Measurements from ENCODE around the gene HIF3A.

HIF3A gene

DNA sequence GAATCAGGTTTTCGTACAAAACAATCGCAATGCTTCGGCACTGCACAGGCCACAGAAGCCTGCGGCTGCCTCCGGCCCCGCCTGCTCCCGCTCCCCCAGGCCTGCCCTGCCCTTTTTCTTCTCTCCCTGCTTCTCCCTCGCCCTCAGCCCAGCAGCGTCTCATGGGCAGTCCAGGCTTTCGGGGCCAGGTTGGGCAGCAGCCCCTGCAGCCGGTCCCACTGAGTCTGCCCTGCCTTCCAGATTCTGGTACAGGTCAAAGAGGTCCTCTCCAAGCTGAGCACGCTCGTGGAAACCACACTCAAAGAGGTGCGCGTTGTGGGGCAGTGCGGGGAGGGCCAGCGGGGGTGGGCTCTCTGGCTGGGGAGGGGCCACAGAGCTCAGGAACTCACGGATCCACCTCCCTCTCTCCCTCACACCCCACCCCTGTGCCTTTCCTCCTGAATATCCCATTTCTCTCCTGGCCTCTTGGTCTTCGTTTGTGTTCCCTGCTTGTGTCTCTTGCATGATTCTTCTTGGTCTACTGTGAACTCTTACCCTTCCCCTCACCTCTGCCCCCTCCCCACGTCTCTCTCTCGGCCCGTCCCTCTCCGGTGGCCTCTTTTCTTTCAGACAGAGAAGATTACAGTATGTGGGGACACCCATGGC is 86.5 kb downstream of the HIF3A start:
- no peak for DNase-seq (ENCODE audit: low read depth, low spot score)

DNA sequence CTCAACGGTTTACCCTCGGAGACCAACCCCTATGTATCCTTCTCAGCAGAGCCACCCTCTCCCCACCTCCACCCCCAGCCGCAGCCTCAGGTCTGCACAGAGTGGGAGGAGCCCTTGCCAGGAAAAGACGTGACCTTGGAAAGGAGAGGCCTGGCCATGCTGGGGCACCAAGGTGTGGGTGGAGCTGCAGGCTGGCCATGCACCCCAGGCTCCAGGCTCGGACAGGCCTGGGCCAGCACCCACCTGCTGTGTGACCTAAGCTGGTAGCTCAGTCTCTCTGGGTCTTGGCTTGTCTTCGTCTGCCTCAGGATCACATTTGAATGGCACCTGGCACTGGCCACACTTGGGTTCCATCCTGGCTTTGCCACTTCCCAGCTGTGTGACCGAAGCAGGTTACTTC is 87.0 kb downstream of the HIF3A start:
- no peak for DNase-seq (ENCODE audit: low read depth, low spot score)

DNA sequence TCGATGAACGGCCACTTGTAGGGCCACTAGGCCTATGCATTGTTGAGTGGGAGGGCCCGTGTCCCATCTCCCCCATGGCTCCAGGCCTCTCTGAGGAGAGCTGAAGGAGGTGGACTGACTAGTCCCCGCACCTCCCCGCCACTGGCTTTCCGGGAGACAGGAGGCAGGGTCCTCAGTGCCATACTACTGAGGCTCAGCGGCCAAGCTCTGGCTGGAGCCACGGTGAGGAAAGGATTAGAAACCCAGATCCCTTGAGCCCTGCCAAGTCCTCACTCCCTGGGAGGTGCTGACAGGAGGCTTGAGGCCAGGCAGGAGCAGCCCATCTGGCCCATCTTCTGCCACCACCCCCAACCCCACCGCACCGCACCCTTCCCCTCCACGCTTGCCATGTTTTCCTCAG is 87.6 kb downstream of the HIF3A start:
- DNase-seq (ENCODE audit: low read depth, low spot score) = no peak

DNA sequence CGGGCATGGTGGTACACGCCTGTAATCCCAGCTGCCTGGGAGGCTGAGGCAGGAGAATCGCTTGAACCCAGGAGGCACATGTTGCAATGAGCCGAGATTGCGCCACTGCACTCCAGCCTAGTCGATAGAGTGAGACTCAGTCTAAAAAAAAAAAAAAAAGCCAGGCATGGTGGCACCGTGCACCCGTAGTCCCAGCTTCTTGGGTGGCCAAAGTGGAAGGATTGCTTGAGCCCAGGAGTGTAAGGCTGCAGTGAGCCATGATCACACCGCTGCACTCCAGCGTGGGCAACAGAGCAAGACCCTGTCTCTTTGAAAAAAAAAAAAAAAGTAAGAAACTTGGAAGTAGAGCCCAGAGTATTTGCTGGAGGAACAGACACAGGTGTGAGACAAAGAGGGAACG is 88.8 kb downstream of the HIF3A start:
- DNase-seq (ENCODE audit: low read depth, low spot score) = no peak

DNA sequence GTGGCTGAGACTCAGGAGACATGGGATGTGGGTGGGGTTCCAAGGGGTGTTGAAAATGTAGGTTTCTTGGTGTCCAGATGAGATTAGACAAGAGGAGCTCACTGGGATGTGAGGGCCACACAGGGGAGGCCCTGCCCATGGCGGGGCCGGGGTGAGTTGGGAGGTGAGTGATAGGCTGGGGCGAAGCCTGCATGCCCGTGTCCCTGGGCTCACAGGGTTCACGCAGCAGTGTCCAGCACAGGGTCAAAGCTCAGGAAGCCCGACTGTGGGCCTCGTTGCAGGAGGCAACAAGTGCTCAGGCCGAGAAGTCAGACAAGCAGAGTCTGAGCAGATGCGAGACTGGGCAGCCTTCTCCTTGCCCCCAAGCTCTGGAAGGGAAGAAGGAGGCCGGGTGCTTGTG is 89.3 kb downstream of the HIF3A start:
- no peak for DNase-seq (ENCODE audit: low read depth, low spot score)

DNA sequence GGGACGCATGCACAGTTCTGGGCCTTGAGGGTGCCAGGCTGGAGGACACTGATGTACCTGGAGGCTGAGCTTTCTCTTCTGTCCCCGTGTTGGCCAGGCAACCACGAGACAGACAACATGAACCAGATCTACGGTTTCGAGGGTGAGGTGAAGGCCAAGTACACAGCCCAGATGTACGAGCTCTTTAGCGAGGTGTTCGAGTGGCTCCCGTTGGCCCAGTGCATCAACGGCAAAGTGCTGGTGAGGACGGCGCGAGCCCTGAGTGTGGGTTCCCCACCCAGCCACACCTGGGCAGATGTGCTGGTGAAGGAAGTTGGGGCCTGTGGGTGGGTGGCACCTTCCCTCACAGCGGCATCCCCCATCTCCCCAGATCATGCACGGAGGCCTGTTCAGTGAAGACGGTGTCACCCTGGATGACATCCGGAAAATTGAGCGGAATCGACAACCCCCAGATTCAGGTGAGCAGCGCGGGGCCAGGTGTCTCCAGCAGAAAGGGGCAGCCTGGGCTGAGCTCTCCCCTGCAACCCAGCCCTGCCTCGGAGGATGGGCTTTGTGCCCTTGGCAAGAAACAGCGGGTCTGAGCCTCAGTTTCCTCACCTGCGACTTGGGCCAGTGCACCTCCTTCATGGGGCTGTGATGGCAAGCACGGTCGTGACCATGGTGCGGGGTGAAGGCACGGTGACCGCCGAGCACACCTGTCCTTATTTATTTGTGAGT is 90.3 kb downstream of the HIF3A start:
- DNase-seq (ENCODE audit: low read depth, low spot score) = no peak

DNA sequence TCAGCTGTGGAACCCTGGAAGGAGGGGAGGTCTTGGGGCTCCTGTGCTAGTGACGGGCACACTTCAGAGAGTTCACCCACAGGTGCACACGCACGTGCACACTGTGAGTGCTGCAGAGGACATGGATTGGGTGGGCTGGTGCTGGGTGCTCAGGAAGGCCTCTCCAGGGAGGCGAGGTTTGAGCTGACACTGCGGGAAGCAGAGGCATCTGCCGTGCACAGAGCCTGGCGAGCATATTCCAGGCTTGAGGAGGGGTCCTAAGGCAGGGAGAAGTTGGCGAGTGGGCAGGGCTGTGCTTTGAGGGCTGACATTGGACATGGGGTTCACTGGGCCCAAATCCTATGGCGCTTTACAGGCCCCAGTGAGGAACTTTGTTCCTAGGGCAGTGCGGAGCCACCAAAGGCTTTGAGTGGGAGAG is 90.9 kb downstream of the HIF3A start:
- no peak for DNase-seq (ENCODE audit: low read depth, low spot score)

DNA sequence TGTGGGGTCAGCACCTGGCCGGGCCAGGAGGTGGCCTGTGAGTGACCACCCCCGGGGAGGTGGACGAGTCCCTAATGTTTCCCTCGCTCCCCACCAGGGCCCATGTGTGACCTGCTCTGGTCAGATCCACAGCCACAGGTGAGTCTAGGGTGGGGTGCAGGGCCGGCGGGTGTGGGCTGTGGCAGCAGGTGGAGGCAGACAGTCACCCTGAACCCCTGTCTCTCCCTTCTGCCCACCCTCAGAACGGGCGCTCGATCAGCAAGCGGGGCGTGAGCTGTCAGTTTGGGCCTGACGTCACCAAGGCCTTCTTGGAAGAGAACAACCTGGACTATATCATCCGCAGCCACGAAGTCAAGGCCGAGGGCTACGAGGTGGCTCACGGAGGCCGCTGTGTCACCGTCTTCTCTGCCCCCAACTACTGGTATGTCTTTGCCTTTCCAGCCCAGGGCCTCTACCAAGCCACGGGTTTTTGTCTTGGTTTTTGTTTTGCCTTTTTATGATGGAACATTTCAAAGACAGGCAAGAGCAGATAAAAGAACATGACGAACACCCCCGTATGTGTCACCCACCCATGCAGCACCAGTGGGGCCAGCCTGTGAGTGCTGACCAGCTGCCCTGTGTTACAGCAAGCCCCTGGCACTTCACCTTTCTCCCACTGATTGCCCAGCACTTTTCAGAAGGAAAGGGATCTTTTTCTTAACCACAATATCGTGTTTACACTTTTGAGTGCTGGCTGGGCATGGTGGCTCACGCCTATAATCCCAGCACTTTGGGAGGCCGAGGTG is 91.7 kb downstream of the HIF3A start:
- no peak for DNase-seq (ENCODE audit: low read depth, low spot score)

DNA sequence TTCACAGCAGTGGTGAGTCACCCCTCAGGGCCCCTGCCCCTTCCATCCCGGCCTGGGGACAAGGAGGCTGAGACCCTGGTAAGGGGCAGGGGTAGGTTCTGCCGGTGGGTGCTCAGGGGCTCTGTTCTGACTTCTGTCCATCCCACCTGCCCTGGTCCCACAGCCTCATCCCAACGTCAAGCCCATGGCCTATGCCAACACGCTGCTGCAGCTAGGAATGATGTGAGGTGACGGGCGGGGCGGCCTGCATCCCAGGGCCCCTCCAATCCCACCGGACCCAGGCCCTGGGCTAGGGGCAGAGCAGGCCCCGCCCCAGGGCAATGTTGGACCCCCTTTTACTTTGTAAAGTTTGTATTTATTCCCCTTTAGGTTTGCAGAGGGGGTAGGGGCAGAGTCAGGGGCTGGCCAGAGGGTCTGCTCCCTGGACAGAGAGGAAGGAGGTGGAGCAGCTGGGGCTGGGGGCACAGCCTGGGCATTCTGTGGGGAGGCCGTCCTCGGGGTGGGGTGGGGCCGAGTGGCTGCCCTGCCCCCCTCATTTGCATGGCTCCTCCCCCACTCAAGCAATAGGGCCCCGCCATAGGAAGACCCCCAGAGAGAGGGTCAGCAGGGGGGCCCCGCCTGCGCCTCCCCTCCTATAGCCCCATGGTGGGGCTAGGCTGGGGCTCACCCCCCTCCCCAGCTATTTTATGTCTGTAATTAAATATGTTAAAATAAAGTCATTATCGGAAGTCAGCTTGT is 93.4 kb downstream of the HIF3A start:
- DNase-seq (ENCODE audit: low read depth, low spot score) = no peak

DNA sequence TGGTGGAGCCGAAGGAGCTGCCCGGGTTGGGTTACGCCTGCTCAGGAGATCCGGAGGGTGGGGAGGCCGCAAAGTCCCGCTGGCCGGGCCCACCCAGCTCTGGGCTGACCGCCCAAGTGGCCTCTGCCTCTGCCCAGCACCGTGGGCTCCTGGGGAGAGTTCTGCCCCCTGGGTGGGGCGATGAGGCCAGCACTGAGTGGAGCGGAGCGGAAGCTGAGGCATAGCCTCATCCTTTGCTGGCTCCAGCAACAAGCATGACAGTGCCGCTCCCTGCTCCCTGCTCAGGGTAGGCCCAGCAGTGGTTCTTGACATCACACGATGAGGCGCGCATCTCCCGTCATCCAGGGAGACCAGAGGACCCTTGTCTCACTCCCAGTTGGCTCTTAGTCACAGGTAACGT is 94.0 kb downstream of the HIF3A start:
- DNase-seq (ENCODE audit: low read depth, low spot score) = no peak

DNA sequence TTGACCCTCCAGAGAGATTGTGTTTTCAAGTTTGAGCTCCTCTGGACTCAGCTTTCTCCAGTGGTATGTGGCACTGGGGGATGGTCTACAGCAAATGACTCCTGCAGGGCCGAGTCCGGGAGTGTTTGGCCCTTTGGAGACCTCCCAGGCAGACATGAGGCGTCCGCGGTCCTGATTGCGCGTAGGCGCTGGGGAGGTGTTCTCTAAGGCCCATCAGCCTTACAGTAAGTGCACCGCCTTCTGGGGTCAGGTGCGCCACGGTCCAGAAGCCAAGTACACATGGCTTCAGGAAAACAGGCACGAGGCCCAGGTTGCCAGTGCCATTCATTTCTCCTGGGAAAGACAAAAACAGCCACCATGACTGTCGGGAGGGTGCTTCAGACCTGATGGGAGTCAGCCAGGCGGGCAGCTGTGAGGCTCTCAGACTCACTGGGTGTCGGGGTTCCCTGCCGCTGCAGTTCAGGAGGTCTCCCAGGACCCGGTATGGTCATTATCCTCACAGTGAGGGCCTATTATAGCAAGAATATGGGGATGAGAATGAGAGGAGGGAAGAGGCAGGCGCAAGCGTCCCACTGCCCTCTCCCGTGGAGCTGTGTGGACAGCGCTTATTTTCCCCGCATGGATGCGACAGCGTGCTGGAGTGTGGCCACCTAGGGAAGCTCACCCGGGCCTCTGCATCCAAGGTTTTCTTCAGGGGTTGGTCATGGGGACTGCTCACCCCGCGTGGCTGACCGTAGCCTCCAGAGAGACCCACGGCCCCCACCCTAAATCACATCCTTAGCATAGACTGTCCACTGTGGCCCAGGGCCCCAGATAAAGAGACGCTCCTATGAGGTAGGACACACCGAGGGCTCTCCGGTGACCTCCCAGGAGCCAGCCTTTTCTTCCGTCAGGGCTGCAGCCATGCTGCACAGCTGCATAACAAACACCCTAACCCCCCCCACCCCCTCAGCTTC is 94.7 kb downstream of the HIF3A start:
- no peak for DNase-seq (ENCODE audit: low read depth, low spot score)

DNA sequence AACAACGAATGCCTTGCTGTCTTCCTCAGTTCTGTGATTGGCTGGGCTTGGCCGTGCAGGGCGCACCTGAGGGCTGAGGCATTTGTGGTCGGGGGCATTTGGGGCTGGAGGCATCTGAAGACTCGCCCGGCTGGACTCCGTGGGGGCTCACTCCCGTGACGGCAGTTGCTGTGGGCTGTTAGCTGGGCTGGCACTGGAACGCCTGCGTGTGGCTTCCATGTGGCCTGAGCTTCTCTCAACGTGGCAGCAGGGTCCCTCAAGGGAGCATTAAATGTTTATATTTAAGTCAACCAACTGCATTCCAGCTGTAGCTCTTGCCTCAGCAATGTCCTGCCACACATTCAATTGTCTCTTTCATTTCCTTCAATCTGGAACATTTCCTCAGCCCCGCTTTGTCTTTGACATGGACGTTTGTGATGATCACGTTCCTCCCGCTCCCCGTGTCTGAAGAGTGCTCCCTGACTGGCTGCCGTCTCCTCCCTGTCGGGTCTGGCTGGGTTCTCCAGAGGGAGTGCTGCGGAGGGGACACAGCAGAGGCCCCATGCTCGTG is 95.5 kb downstream of the HIF3A start:
- no peak for DNase-seq (ENCODE audit: low read depth, low spot score)

DNA sequence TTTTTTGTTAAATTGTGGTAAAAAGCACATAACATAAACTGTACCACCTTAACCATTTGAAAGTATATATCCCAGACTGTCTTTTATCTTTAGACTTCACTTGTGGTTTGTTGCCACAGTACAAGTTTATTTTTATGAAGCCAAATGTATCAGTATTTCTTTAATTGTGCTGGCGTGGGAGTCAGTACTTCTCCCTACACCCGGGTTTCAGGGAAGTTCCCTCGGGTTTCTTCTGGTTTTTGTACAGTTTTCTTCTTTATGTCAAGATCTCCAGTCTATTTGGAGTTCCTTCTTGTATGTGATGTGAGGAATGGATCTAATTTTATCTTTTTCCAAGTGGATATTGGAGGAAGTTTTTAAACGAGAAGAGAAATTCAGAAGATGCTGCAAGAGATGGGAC is 96.0 kb downstream of the HIF3A start:
- DNase-seq (ENCODE audit: low read depth, low spot score) = no peak
